K562 (cell line): Measurements from ENCODE around the gene AMER3.

ENCODE experiments used
- E2F1 ChIP-seq: sonication (generic); formaldehyde crosslinking; IDR thresholded peaks from 2 replicates; pipeline ENCODE4 v1.8.1; 2023; ENCODE audit warnings: mild to moderate bottlenecking, missing genetic modification reagents, moderate library complexity
- GABPB2 ChIP-seq: fragments of 250-450 bp; sonication (Bioruptor Pico); conservative IDR thresholded peaks from 2 replicates; pipeline ENCODE4 v1.5.1; 2021; ENCODE audit warnings: mild to moderate bottlenecking
- OTX1 ChIP-seq: fragments of 450-650 bp; formaldehyde crosslinking; IDR thresholded peaks from 2 replicates; pipeline ENCODE4 v1.4.0; 2022; ENCODE audit warnings: mild to moderate bottlenecking
- POLR2A ChIP-seq: fragments of 450-650 bp; conservative IDR thresholded peaks from 2 replicates; pipeline ENCODE4 v1.6.1; 2016
- ZBTB33 ChIP-seq: sonication (generic); formaldehyde crosslinking; IDR thresholded peaks from 2 replicates; pipeline ENCODE4 v1.8.1; 2023; ENCODE audit warnings: mild to moderate bottlenecking, missing genetic modification reagents
- ZNF740 ChIP-seq, 3 experiments: fragments of 200-800 bp in 1 of 3; sonication (Bioruptor generic) in 1 of 3; sonication (generic) in 1 of 3; formaldehyde crosslinking in 1 of 3; IDR thresholded peaks; 2 replicates each; pipeline versions ENCODE4 v1.6.1 to v1.8.0; 2016 to 2022; ENCODE audit warnings: mild to moderate bottlenecking in 2 of 3, missing compliant biosample characterization in 2 of 3, missing genetic modification characterization in 2 of 3, missing genetic modification reagents in 1 of 3
- TF ChIP-seq, protein P1 (sequence below): fragments of 250-450 bp; sonication (Bioruptor Pico); IDR thresholded peaks from 2 replicates; pipeline ENCODE4 v1.8.0; 2022; ENCODE audit warnings: moderate library complexity, mild to moderate bottlenecking, inconsistent platforms
- TF ChIP-seq, protein P2 (sequence below): IDR thresholded peaks from 2 replicates; pipeline ENCODE4 v1.6.1; 2016; ENCODE audit warnings: missing genetic modification characterization, missing compliant biosample characterization

DNA sequence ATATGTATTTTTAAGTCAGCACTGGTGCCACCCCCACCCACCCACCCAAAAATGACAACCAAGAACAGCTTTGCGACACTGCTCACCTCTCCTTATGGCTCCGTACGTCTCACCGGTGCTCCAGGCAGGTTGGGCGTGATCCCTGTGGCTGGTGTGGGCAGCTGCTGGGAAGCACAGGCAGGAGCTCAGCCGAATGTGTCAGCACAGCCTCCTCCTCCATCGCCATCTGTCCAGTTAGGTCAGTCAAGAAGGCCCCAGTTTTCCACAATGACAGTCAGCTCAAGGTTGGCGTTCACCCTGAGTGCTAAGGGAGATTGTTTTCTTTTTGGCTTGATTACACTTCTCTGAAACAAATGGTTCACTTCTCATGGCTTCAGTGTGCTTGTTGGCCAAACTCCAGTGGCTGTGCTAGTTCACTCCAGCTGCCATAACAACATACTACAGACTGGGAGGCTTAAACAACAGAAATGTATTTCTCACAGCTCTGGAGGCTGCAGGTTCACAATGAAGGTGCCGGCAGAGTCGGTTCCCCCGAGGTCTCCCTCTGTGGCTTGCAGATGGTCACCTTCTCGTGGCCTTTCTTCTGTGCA is 30.2 kb downstream of the AMER3 start:
- TF ChIP-seq ZBTB33 (CRISPR knock-in tag), result no peak
- TF ChIP-seq, protein P1, sequence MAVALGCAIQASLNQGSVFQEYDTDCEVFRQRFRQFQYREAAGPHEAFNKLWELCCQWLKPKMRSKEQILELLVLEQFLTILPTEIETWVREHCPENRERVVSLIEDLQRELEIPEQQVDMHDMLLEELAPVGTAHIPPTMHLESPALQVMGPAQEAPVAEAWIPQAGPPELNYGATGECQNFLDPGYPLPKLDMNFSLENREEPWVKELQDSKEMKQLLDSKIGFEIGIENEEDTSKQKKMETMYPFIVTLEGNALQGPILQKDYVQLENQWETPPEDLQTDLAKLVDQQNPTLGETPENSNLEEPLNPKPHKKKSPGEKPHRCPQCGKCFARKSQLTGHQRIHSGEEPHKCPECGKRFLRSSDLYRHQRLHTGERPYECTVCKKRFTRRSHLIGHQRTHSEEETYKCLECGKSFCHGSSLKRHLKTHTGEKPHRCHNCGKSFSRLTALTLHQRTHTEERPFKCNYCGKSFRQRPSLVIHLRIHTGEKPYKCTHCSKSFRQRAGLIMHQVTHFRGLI (CRISPR knock-in tag), result no peak
- no peak for TF ChIP-seq GABPB2 (CRISPR knock-in tag)
- no peak for TF ChIP-seq OTX1 (CRISPR knock-in tag)
- TF ChIP-seq, protein P2, sequence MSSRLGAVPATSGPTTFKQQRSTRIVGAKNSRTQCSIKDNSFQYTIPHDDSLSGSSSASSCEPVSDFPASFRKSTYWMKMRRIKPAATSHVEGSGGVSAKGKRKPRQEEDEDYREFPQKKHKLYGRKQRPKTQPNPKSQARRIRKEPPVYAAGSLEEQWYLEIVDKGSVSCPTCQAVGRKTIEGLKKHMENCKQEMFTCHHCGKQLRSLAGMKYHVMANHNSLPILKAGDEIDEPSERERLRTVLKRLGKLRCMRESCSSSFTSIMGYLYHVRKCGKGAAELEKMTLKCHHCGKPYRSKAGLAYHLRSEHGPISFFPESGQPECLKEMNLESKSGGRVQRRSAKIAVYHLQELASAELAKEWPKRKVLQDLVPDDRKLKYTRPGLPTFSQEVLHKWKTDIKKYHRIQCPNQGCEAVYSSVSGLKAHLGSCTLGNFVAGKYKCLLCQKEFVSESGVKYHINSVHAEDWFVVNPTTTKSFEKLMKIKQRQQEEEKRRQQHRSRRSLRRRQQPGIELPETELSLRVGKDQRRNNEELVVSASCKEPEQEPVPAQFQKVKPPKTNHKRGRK (tag), result no peak
- no peak for TF ChIP-seq ZNF740 (CRISPR knock-in tag; IDR thresholded peaks at IDR 0.05)
- TF ChIP-seq ZNF740 (tag; IDR thresholded peaks at IDR 0.05), result no peak
- TF ChIP-seq E2F1 (CRISPR knock-in tag), result no peak
- no peak for TF ChIP-seq POLR2A
